Measurements from ENCODE around the gene CDH4. TPM values are rescaled to one million over a fixed set of nuclear protein-coding genes. Genes with fewer than 3 reads are reported as not detected.

The CDH4 gene
- total and polyA plus RNA-seq, 11 donors, result 0.04 to 0.54 (median 0.08) TPM; not detected in 1

DNA sequence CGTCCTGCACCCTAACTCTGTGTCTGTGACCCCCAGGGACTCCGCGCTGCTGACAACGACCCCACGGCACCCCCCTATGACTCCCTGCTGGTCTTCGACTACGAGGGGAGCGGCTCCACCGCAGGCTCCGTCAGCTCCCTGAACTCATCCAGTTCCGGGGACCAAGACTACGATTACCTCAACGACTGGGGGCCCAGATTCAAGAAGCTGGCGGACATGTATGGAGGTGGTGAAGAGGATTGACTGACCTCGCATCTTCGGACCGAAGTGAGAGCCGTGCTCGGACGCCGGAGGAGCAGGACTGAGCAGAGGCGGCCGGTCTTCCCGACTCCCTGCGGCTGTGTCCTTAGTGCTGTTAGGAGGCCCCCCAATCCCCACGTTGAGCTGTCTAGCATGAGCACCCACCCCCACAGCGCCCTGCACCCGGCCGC is 684.7 kb downstream of the CDH4 start:
- intact Hi-C loops (cut with DNase I), result no loop called here
- DNase-seq (peak in 1 of 5 donors; percentile 18), ATAC-seq (no peak)
- Histone ChIP-seq H3K4me1 (no peaks in the 10 kb centered on the region), H3K9me3 (no peaks in the 10 kb centered on the region), H3K4me3 (no peak overlapping the region), H3K36me3 (no peaks in the 10 kb centered on the region), H3K27me3 (peaks cover 0 to 16% (median 2%) of the 10 kb centered on the region in 9 donors), H3K27ac (no peak overlapping the region)
- TF ChIP-seq POLR2A (IDR thresholded peaks at IDR 0.05), result no peak
- TF ChIP-seq, protein P1, sequence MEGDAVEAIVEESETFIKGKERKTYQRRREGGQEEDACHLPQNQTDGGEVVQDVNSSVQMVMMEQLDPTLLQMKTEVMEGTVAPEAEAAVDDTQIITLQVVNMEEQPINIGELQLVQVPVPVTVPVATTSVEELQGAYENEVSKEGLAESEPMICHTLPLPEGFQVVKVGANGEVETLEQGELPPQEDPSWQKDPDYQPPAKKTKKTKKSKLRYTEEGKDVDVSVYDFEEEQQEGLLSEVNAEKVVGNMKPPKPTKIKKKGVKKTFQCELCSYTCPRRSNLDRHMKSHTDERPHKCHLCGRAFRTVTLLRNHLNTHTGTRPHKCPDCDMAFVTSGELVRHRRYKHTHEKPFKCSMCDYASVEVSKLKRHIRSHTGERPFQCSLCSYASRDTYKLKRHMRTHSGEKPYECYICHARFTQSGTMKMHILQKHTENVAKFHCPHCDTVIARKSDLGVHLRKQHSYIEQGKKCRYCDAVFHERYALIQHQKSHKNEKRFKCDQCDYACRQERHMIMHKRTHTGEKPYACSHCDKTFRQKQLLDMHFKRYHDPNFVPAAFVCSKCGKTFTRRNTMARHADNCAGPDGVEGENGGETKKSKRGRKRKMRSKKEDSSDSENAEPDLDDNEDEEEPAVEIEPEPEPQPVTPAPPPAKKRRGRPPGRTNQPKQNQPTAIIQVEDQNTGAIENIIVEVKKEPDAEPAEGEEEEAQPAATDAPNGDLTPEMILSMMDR (IDR thresholded peaks at IDR 0.05), result no peak
- 84 to 89% (median 86%) methylated on average over 25 to 29 of the region's 29 CpGs for WGBS, 4 donors

DNA sequence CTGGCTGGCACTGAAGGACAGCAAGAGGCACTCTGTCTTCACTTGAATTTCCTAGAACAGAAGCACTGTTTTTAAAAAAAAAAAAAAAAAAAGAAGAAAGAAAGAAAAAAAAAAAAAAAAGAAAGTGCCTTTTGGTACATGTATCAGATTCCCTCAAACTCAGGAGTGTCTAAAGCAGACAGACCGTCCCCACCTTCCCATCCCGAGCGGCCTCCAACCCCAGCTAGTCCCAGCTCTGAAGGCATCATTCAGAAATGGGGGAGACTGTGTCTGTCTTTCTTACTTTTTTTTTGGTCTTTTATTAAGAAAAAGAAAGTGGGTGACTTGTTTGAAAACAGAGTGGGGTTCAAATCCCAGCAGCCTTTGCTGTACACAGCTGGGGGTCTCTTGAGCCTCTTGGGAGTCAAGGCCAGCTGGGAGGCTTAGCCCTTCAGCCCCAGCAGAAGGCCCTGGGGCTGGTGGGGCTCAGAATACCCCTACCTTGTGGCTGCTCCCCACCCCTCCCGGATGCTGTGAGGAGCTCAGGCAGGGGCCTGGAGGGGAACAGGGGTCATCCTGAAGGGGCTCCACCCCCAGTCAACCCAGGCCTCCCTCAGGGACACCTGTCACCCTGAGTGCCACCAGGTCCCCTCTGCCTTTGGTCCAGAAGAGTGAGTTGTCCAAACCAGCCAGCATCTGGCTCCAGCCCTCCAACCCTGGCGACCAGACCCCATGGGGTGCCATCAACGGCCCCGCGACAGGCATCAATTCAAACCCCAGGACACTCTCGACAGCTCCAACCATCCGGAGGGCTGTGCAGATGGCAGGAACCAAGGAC is 685.3 kb downstream of the CDH4 start:
- no peaks in the 10 kb centered on the region for H3K9me3 ChIP-seq
- TF ChIP-seq POLR2A (IDR thresholded peaks at IDR 0.05), result no peak
- TF ChIP-seq, protein P1 (IDR thresholded peaks at IDR 0.05), result no peak
- intact Hi-C loops (cut with DNase I), result no loop called here
- WGBS, 4 donors, result 42 to 60% (median 55%) methylated on average over 9 to 10 of the region's 10 CpGs
- ATAC-seq (no peak), DNase-seq (peak in 1 of 5 donors; percentile 10)
- H3K27ac ChIP-seq, result no peak overlapping the region
- peaks cover 0 to 16% (median 2%) of the 10 kb centered on the region in 9 donors for H3K27me3 ChIP-seq
- no peak overlapping the region for H3K4me3 ChIP-seq
- H3K4me1 ChIP-seq, result no peaks in the 10 kb centered on the region
- no peaks in the 10 kb centered on the region for H3K36me3 ChIP-seq

DNA sequence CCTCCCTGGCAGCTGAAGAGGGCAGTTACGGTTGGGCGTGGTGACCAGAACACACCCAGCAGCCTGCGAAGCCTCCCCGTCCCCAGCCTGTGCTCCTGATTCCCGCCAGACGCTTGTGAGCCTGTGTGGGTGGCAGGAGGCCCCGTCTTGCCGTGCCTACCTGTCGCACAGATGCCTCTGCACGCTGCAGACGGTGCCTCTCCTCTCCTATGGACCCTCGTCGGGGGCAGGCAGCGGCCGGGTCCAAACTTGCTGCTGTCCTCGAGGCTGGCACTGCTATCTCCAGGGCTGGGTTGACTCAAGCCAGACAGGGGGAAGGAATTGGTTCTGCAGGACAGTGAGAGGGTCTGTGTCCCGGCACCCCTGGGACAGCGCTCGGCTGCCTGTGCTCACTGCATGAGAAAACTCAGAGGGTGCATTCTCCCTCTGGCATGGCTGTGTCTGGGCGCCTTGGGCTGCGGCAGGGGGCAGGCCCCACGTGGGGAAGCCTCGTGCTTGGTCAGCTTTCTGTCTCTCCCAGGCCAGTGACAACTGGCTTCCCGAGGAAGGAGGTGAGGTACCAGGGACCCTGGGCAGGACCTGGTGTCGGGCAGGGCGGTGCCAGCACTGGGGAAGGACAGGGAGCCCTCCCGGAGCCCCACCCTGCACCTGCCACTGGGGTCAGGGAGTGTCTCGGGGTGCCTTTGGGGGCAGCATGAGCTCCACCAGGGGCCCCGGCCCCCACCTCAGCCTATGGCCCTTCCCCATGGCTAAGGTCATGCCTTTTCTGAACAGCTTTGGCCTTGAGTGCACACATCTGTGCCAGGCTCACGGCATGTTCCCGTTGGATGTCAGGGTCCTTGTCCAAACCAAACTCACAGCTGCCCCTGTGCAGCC is 686.1 kb downstream of the CDH4 start:
- WGBS, 4 donors, result 70 to 85% (median 77%) methylated on average over 18 to 31 of the region's 31 CpGs
- peaks cover 0 to 16% (median 2%) of the 10 kb centered on the region in 9 donors for H3K27me3 ChIP-seq

More for the DNA sequence above, 686.1 kb downstream of the CDH4 start:
- H3K9me3 ChIP-seq, result no peaks in the 10 kb centered on the region
- ATAC-seq (no peak), DNase-seq (peak in 2 of 5 donors; percentile 13 to 23)
- TF ChIP-seq, protein P1 (IDR thresholded peaks at IDR 0.05), result no peak
- TF ChIP-seq POLR2A (IDR thresholded peaks at IDR 0.05), result no peak
- no peaks in the 10 kb centered on the region for H3K36me3 ChIP-seq
- no peaks in the 10 kb centered on the region for H3K4me1 ChIP-seq
- no peak overlapping the region for H3K4me3 ChIP-seq
- H3K27ac ChIP-seq, result no peak overlapping the region
- intact Hi-C loops (cut with DNase I), result no loop called here
